SK-N-SH treated with all-trans-retinoic acid at 6 μM for 48 hours (cell line): ENCODE data around the gene DAAM2.

Experiments
- ATAC-seq: fragments of 200-7000 bp; cut with Tn5 transposase; 3 replicates; pipeline ENCODE4 v1.9.1; 2020; ENCODE audit warnings: mild to moderate bottlenecking, moderate library complexity
- ARNTL ChIP-seq: fragments of 450-650 bp; formaldehyde crosslinking; IDR thresholded peaks from 2 replicates; pipeline ENCODE4 v1.5.0; 2020; ENCODE audit warnings: low read depth, mild to moderate bottlenecking, moderate library complexity, borderline replicate concordance
- BACH2 ChIP-seq: fragments of 250-450 bp; sonication (Bioruptor Pico); IDR thresholded peaks from 2 replicates; pipeline ENCODE4 v1.9.0; 2021; ENCODE audit warnings: mild to moderate bottlenecking, borderline replicate concordance
- CSDC2 ChIP-seq: fragments of 250-450 bp; sonication (Bioruptor Pico); IDR thresholded peaks from 2 replicates; pipeline ENCODE4 v1.5.0; 2020; ENCODE audit warnings: mild to moderate bottlenecking, moderate library complexity
- ESRRG ChIP-seq: fragments of 250-450 bp; sonication (Bioruptor Pico); IDR thresholded peaks from 2 replicates; pipeline ENCODE4 v1.6.1; 2021; ENCODE audit warnings: mild to moderate bottlenecking
- ISL1 ChIP-seq: fragments of 250-450 bp; sonication (Bioruptor Pico); IDR thresholded peaks from 2 replicates; pipeline ENCODE4 v2.1.2; 2022; ENCODE audit warnings: mild to moderate bottlenecking, moderate library complexity
- OSR1 ChIP-seq: fragments of 250-450 bp; sonication (Bioruptor Pico); IDR thresholded peaks from 2 replicates; pipeline ENCODE4 v1.8.0; 2022; ENCODE audit warnings: moderate library complexity, mild to moderate bottlenecking, inconsistent platforms
- PATZ1 ChIP-seq: fragments of 250-450 bp; sonication (Bioruptor Pico); IDR thresholded peaks from 2 replicates; pipeline ENCODE4 v1.8.0; 2020; ENCODE audit warnings: mild to moderate bottlenecking, moderate library complexity, borderline replicate concordance
- POU6F1 ChIP-seq: fragments of 250-450 bp; sonication (Bioruptor Pico); IDR thresholded peaks from 2 replicates; pipeline ENCODE4 v1.8.0; 2021; ENCODE audit warnings: low read depth, mild to moderate bottlenecking, moderate library complexity, borderline replicate concordance
- PPARA ChIP-seq: fragments of 250-450 bp; sonication (Bioruptor Pico); IDR thresholded peaks from 2 replicates; pipeline ENCODE4 v1.5.0; 2020; ENCODE audit warnings: mild to moderate bottlenecking, borderline replicate concordance
- RARB ChIP-seq: fragments of 250-450 bp; sonication (Bioruptor Pico); IDR thresholded peaks from 2 replicates; pipeline ENCODE4 v1.8.0; 2021; ENCODE audit warnings: mild to moderate bottlenecking, moderate library complexity
- SNAI2 ChIP-seq: fragments of 250-450 bp; sonication (Bioruptor Pico); IDR thresholded peaks from 2 replicates; pipeline ENCODE4 v1.5.0; 2020; ENCODE audit warnings: mild to moderate bottlenecking, moderate library complexity
- TCF4 ChIP-seq: fragments of 250-450 bp; sonication (Bioruptor Pico); IDR thresholded peaks from 2 replicates; pipeline ENCODE4 v1.8.0; 2021; ENCODE audit warnings: mild to moderate bottlenecking, moderate library complexity, borderline replicate concordance
- TOX ChIP-seq: fragments of 250-450 bp; sonication (Bioruptor Pico); IDR thresholded peaks from 2 replicates; pipeline ENCODE4 v1.8.0; 2021; ENCODE audit warnings: mild to moderate bottlenecking, moderate library complexity, borderline replicate concordance
- ZC3H10 ChIP-seq: fragments of 250-450 bp; sonication (Bioruptor Pico); IDR thresholded peaks from 2 replicates; pipeline ENCODE4 v1.5.1; 2021; ENCODE audit warnings: mild to moderate bottlenecking, moderate library complexity
- ZFP3 ChIP-seq: fragments of 250-450 bp; sonication (Bioruptor Pico); IDR thresholded peaks from 2 replicates; pipeline ENCODE4 v1.5.0; 2020; ENCODE audit warnings: mild to moderate bottlenecking, moderate library complexity
- ZFP30 ChIP-seq: fragments of 450-650 bp; formaldehyde crosslinking; IDR thresholded peaks from 2 replicates; pipeline ENCODE4 v1.5.0; 2022; ENCODE audit warnings: mild to moderate bottlenecking, moderate library complexity
- ZNF70 ChIP-seq: fragments of 450-650 bp; formaldehyde crosslinking; IDR thresholded peaks from 2 replicates; pipeline ENCODE4 v1.5.0; 2020; ENCODE audit warnings: mild to moderate bottlenecking, moderate library complexity
- TF ChIP-seq, protein P1 (sequence below): fragments of 250-450 bp; sonication (Bioruptor Pico); IDR thresholded peaks from 2 replicates; pipeline ENCODE4 v1.5.1; 2021; ENCODE audit warnings: mild to moderate bottlenecking, moderate library complexity
- TF ChIP-seq, protein P2 (sequence below): fragments of 250-450 bp; sonication (Bioruptor Pico); IDR thresholded peaks from 2 replicates; pipeline ENCODE4 v1.5.0; 2020; ENCODE audit warnings: mild to moderate bottlenecking, moderate library complexity
- TF ChIP-seq, protein P3 (sequence below): fragments of 250-450 bp; sonication (Bioruptor Pico); IDR thresholded peaks from 2 replicates; pipeline ENCODE4 v1.5.1; 2020; ENCODE audit warnings: low read depth, mild to moderate bottlenecking, moderate library complexity

The DAAM2 gene

GRCh38 chr6:39843305-39844020, 51.3 kb downstream of the DAAM2 start:
- TF ChIP-seq ZFP3 (CRISPR knock-in tag) (no peak), SNAI2 (CRISPR knock-in tag) (no peak), PPARA (CRISPR knock-in tag) (no peak), POU6F1 (no peak), RARB (CRISPR knock-in tag) (no peak), PATZ1 (CRISPR knock-in tag) (no peak), ZC3H10 (no peak), ISL1 (CRISPR knock-in tag) (no peak), OSR1 (no peak)
- TF ChIP-seq, protein P1, sequence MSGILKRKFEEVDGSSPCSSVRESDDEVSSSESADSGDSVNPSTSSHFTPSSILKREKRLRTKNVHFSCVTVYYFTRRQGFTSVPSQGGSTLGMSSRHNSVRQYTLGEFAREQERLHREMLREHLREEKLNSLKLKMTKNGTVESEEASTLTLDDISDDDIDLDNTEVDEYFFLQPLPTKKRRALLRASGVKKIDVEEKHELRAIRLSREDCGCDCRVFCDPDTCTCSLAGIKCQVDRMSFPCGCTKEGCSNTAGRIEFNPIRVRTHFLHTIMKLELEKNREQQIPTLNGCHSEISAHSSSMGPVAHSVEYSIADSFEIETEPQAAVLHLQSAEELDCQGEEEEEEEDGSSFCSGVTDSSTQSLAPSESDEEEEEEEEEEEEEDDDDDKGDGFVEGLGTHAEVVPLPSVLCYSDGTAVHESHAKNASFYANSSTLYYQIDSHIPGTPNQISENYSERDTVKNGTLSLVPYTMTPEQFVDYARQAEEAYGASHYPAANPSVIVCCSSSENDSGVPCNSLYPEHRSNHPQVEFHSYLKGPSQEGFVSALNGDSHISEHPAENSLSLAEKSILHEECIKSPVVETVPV, result no peak
- TF ChIP-seq, protein P2, sequence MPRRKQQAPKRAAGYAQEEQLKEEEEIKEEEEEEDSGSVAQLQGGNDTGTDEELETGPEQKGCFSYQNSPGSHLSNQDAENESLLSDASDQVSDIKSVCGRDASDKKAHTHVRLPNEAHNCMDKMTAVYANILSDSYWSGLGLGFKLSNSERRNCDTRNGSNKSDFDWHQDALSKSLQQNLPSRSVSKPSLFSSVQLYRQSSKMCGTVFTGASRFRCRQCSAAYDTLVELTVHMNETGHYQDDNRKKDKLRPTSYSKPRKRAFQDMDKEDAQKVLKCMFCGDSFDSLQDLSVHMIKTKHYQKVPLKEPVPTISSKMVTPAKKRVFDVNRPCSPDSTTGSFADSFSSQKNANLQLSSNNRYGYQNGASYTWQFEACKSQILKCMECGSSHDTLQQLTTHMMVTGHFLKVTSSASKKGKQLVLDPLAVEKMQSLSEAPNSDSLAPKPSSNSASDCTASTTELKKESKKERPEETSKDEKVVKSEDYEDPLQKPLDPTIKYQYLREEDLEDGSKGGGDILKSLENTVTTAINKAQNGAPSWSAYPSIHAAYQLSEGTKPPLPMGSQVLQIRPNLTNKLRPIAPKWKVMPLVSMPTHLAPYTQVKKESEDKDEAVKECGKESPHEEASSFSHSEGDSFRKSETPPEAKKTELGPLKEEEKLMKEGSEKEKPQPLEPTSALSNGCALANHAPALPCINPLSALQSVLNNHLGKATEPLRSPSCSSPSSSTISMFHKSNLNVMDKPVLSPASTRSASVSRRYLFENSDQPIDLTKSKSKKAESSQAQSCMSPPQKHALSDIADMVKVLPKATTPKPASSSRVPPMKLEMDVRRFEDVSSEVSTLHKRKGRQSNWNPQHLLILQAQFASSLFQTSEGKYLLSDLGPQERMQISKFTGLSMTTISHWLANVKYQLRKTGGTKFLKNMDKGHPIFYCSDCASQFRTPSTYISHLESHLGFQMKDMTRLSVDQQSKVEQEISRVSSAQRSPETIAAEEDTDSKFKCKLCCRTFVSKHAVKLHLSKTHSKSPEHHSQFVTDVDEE (CRISPR knock-in tag), result no peak

GRCh38 chr6:39844866-39845265, 52.7 kb downstream of the DAAM2 start:
- TF ChIP-seq ZFP30 (CRISPR knock-in tag) (no peak), ZC3H10 (no peak), ARNTL (CRISPR knock-in tag) (no peak), ZFP3 (CRISPR knock-in tag) (no peak), RARB (CRISPR knock-in tag) (no peak), ESRRG (CRISPR knock-in tag) (no peak), BACH2 (CRISPR knock-in tag) (no peak), SNAI2 (CRISPR knock-in tag) (no peak), TOX (CRISPR knock-in tag) (no peak), CSDC2 (CRISPR knock-in tag) (no peak), PATZ1 (CRISPR knock-in tag) (no peak), ISL1 (CRISPR knock-in tag) (no peak), PPARA (CRISPR knock-in tag) (no peak), OSR1 (no peak), ZNF70 (CRISPR knock-in tag) (no peak), TCF4 (no peak)
- TF ChIP-seq, protein P3, sequence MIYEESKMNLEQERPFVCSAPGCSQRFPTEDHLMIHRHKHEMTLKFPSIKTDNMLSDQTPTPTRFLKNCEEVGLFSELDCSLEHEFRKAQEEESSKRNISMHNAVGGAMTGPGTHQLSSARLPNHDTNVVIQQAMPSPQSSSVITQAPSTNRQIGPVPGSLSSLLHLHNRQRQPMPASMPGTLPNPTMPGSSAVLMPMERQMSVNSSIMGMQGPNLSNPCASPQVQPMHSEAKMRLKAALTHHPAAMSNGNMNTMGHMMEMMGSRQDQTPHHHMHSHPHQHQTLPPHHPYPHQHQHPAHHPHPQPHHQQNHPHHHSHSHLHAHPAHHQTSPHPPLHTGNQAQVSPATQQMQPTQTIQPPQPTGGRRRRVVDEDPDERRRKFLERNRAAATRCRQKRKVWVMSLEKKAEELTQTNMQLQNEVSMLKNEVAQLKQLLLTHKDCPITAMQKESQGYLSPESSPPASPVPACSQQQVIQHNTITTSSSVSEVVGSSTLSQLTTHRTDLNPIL (CRISPR knock-in tag), result no peak
- TF ChIP-seq, all 23 proteins: peak for 0
- no peak for ATAC-seq

More at GRCh38 chr6:39843305-39844020, 51.3 kb downstream of the DAAM2 start:
- no peak for ATAC-seq
